Stomach (tissue), 4 donors: ENCODE measurements around the gene TCF12.

Experiments
- EP300 ChIP-seq: sonication (generic); formaldehyde crosslinking; IDR thresholded peaks from one replicate; pipeline ENCODE4 v1.6.1; 2017; ENCODE audit warnings: antibody characterized with exemption
- POLR2A ChIP-seq, 4 donors: fragments of 450-650 bp; IDR thresholded peaks; one replicate each; pipeline ENCODE4 v1.6.1; 2016; ENCODE audit warnings: antibody characterized with exemption in 4 of 4, control low read depth in 2 of 4, mild to moderate bottlenecking in 1 of 4, moderate library complexity in 1 of 4
- POLR2AphosphoS5 ChIP-seq, 3 donors: sonication (generic); formaldehyde crosslinking; IDR thresholded peaks; one replicate each; pipeline ENCODE4 v1.6.1; 2016; ENCODE audit warnings: antibody characterized with exemption in 3 of 3
- TF ChIP-seq, protein P1 (sequence below), 7 experiments: fragments of 450-650 bp in 4 of 7; fragments of 200-600 bp in 3 of 7; sonication (generic) in 3 of 7; IDR thresholded peaks; one replicate each; pipeline ENCODE4 v1.5.1; 2016 to 2019; ENCODE audit warnings: antibody characterized with exemption in 7 of 7, control low read depth in 2 of 7, mild to moderate bottlenecking in 1 of 7

DNA sequence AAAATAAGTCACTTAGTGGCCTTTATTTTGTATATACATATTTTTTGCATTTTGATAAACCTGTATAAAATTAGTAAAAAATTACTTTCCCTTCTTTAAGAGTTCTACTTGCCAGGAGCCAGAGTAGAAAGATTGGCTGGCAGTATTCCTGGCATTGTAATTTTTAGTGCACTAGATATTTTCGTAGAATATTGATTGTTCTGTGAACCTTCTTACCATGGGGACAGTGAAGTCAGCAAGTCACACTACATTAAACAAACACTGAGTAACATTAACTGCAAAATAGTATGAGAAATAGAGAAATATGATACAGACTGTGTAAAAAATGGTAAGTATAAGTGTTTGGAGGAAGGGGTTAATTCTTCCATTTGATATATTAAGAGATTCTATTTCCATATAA lies 26.0 kb downstream of the TCF12 start:
- TF ChIP-seq, protein P1, sequence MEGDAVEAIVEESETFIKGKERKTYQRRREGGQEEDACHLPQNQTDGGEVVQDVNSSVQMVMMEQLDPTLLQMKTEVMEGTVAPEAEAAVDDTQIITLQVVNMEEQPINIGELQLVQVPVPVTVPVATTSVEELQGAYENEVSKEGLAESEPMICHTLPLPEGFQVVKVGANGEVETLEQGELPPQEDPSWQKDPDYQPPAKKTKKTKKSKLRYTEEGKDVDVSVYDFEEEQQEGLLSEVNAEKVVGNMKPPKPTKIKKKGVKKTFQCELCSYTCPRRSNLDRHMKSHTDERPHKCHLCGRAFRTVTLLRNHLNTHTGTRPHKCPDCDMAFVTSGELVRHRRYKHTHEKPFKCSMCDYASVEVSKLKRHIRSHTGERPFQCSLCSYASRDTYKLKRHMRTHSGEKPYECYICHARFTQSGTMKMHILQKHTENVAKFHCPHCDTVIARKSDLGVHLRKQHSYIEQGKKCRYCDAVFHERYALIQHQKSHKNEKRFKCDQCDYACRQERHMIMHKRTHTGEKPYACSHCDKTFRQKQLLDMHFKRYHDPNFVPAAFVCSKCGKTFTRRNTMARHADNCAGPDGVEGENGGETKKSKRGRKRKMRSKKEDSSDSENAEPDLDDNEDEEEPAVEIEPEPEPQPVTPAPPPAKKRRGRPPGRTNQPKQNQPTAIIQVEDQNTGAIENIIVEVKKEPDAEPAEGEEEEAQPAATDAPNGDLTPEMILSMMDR (IDR thresholded peaks at IDR 0.05): no peak
- TF ChIP-seq POLR2A (IDR thresholded peaks at IDR 0.05): no peak
- TF ChIP-seq POLR2AphosphoS5 (IDR thresholded peaks at IDR 0.05): no peak
- no peak for TF ChIP-seq EP300
